Superior temporal gyrus (tissue), 1 donor: ENCODE results near the gene KISS1.
A peak's percentile ranks its signal among the peaks of the same experiment; 100 is the strongest.

Experiments used
- DNase-seq: peaks from one replicate; pipeline ENCODE4 v3.0.0-alpha.2; 2016; ENCODE audit errors: extremely low spot score

Gene KISS1

DNA sequence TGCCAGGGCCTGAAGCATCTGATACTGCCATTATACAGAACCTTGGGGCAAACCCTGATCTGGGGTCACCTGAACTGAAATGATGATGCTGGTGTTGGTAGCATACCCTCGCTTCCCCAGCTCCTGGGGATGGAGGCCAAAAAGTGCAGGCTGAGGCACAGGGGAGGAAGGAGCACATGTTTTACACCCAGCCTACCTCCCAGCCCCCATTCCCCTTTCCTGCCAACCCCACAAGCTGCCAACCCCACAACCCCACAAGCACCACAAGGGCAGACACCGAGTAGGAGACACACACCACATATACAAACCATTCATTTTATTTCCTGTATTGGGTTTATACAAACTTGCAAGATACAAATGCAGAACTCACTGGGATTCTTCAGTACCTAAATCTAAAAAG lies 22.3 kb upstream of the KISS1 start:
- no peak for DNase-seq

DNA sequence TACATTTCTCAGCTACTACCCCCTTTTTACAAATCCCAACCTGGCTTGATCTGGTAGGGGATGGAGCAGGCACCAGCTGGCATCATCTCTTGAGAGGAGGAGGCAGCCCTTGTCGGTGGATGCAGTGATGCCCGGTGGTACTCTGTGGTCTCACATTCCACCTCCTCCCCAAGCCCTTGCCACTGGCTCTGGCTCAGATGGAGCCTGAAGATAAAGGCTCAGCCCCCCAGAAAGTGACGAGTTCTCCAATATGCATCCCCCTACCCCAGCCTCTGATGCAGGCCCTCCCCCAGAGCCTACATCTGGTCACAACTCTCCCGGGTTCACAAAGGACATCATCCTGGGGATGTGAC lies 21.3 kb upstream of the KISS1 start:
- DNase-seq, result no peak

DNA sequence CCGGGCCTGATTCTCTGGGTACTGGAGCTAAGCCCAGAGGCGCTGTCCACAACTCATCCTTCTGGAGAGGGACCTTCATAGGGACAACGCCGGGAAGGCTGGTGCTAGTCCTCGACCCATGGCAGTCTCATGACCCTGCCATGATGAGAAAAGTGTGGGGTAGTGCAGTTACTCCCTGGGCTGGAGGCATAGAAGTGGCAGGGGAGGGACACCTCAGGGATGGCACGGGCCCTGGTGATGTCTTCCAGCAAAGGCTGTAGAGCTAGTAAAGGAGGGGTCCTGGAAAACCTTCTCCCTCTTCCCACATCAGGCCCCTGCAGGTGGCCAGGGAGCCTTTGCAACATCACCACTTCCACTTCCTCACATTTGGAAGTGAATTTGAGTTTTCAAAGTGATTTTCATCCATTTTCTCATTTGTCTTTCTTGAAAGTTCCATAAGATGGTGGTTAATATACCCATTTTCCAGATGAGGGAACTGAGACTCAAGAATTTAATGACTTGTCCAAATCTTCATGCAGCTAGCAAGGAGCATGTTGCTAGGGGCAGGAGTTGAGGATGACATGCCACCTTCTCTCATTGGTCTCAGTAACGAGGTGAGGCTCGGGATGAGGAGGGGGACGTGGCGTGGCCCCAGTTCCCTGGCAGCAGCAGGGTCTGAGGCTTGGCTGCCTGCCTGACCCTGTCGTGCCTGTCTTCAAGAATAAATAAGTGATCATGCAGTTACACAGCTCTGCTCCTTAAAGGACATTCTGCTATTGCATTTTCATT lies 20.8 kb upstream of the KISS1 start:
- DNase-seq, result no peak

DNA sequence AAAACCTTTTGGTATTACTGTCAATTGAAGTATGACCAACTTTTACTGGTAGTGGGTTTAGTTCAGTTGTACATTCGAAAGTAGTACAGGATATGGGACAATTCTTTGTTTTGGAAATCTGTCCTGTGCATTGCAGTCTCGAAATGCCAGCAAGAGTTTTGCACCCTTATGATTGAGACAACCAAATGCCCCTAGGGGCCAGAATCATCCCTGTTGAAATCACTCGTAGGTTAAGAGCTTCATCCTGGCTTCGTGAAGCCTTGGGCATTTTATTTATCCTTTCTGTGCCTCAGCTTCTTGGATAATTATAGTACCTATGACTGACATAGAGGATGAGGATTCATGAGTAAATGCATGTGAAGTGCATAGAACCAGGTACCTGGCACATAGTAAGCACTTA lies 19.9 kb upstream of the KISS1 start:
- DNase-seq, result no peak

DNA sequence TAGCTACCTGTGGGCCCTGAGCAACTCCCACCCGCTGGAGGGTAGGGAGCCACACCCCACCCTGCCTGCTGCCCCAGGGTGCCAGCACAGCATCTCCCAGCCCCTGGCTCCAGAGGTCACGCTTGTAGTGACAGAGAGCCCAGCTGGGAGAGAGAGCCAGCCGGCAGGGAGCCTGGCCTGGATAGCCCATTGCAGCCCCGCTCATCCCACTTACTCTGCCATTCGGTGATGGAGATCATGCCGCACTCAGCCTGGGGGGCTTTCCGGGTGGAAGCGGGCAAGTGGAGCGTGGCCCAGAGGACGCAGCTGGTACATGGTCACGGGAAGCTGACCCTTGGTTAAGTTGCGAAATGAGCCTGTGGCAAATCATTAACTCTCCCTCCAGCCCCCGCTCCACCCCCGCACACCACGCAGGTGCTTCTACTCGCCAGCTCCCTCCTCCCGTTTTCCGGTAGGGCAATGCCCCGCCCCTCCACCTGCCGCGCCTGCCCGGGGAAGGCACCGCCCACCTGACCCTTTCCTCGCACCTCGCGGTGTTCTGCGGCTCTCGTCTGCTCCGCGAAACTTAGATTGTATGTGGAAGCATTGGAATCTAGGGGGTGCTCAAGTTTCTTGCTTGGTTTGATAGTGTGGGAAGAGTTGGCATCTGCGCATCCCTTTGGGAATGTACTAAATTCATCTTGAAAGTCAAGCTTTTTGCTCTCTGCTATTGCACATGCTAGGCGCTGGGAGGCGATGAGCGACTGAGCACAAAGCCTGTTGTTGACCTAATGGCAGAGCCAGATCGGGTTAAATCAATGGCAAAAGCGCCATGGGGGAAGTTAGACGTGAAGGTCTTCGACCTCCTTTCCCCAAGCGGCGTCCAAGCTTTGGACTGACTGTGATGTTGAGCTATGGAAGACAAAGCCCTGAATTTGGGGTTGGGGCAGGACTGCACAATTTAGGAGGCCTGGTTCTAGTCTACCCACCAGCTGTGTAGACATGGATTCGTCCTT lies 17.7 kb upstream of the KISS1 start, which contains the start of gene GOLT1A:
TSS of gene GOLT1A (minus strand) at position 321 of the 995 bp plus-strand sequence. CDS start at position 239, 82 bp downstream.
- DNase-seq, result peak; percentile 83

DNA sequence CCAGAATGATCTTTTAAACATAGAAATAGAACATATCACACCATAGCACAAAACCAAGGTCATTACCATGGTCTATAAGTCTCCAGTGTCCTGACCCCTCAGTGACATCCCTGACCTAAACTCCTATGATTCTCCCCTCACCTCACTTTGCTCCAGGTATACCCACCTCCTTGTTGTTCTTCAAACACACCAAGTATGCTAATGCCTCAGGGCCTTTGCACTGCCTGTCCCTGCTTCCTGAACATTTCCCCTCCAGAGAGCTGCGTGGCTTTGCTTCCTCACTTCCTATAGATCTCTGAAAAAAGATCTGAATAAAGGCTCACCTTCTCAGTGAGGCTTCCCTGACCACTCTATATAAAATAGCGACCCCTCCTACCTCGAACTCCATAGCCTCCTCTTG lies 16.4 kb upstream of the KISS1 start:
- no peak for DNase-seq

DNA sequence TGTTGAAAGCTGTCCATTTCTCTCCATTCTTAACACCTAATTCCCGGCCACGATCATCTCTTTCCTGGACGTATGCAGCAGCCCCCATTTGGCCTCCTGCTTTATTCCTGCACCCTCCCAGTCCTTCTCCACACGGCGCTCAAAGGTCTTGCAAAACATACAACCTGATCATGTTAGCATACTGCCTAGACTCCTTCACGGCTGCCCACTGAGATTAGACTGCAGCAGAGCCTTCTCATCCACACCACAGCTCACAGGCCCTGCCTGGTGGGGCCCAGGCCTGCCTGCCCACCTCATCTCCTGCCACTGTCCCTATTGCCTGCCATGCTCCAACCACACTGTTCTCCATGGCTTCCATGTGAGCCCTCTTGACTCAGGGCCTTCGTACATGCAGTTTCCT lies 14.8 kb upstream of the KISS1 start:
- no peak for DNase-seq

DNA sequence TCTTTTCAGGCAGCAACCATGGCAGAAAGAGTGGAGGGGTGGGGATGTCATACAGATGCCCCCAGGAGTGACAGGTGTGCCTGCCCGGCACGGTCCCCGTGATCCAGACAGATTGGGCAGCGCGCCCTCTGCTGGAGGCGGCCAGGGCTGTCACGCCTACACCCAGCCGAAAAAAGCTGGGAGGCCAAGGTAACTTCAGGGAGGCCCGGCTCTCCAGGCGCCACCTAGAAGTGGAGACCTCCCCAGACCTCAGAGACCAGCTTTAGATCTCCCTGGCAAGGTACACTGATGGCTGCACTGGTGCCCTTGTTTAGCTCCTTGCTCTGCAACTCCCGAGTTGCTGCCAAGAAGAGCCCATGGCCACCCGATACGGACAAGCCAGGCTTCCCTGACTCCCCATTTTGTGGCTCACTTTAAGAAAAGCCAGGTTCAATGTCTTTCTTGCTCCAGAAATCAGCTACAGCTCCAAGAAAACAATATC lies 10.9 kb upstream of the KISS1 start:
- peak; percentile 67 for DNase-seq

DNA sequence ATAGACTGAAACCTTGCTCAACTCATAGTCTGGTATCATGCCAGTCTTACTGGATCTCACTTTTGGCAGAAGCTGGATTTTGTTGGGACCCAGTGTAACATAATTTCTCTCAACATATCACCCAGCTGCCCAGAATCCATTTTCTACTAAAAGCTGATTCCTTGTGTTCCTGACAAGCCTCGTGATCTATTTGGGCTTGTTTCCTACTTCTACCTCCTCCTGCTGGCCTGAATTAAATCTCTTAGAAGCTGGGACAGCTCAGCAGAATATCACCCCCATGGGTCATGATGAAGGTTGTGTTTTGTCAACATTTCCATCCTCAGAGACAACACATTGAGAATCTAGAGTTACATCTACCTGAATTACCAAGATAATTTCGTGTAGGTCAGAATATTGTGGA lies 9.8 kb upstream of the KISS1 start:
- DNase-seq, result peak; percentile 38

DNA sequence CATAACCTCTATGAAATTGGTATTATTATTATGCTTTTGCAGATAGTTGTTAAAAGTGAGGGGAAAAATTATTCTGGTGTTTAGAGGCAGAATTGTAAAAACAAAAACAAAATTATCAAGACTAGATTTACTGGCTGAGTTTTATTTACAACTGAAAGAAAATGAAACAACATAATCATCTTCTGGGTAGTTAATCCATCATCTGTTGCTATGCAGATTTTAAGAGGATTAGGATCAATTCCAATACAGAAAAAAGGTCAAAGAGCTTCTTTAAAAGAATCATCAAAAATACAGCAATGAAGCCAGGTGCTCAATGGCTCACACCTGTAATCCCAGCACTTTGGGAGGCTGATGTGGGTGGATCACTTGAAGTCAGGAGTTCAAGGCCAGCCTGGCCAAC lies 9.2 kb upstream of the KISS1 start:
- no peak for DNase-seq

DNA sequence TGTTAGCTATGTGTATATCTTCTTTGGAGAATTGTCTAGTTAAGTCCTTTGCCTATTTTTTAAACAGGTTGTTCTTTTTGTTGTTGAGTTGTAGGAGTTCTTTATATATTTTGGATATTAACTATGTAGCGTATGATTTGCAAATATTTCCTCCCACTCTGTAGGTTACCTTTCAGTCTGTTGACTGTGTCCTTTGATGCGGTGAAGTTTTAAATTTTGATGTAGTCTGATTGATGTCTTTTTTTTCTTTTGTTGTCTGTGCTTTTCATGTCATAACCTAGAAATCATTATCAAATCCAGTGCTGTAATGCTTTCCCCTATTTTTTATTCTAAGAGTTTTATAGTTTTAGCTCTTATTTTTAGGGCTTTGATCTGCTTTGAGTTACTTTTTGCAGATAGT lies 8.7 kb upstream of the KISS1 start:
- DNase-seq, result no peak

DNA sequence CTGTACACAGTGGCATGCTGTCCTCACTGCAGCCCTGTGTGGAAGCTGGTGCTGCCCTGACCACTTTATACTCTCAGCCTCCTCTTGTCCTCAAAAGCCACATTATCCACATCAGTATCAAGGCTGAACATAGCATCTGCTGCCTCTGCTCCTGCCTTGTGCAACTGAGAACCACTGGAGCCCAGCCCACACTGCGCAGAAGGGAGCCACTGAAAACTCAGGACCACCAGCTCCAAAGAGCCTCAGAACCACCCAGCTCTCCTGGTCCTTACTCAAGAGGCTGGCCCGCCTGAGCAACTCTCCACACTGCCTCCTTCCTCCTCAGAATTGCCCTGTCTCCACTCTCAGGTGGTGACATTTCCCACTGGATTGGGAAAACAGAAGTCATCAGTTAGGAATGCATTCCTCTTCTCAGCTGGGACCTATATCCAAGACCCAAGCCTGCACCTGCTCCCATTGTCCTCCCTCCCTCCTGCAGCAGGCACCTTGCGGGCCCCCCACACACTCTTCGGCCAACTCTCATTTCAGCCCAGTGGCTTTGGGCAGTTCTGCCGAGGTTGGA lies 7.0 kb upstream of the KISS1 start:
- DNase-seq, result no peak

DNA sequence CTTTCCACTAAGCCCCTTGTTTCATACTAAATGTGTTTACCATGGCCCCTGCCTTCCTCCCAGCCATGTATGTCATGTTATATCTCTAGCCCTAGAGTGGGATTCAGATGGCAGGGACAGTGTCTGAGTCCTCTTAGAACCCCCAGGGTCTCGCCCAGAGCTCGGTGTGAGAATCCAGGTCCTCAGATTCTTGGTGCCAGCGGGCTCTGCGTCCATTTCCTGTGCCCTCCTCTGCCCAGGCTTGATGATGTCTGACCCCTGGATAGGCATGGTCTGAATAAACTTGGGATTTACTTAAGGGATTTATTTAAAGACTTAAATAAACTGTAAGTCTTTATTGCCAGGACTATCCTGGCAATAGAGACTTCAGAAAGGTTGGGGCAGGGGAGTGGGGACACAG lies 6.2 kb upstream of the KISS1 start:
- no peak for DNase-seq

DNA sequence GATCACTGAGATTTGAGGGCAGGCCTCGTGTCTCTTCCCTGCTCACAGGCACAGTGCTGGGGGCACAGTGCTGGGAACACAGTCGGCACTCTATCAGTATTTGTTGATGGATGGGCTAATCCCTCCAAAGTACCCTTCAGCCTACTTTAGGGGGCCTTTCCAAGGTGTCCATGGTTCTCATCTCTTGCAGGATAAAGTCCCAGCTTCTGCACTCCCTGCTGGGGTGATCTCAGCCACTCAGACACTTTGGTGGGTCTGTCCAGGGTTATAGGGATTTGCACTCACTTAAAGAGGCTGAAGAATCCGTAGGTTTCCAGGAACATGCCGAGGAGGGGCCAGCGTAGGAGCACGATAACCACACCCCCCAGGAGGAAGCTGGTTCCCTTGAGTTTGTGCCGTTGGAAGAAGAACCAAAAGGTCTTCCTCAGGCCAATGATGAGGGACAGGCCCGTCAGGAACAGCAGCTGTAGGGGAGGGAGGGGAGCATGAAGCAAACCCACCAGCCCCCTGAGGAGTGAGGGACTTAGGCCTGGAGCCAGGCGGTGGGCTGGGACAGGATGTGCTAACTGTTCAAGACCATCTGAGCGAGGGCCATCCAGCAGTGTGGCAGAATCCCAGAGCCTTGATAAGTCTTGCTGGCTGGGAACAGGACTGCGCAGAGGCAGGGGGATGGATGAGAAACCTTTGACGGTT lies 5.2 kb upstream of the KISS1 start:
- DNase-seq, result no peak

DNA sequence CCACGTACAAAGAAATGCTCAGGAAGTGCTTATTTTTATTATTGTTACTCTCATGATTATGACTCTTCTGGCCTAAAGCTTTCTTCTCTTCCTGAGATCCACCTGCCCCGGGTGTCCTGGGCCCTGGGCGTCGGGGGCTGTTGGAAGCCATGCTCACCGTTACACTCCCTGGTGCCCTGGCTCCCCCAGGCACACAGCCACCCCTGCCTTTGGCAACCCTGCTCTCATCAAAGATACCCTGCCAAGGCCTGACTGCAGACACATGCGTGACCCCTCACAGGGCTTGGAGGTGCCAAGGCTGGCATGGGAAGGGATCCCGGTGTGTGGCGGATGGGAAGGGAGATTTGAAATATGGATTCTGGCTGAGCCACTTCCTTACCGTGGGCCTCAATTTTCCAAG lies 3.3 kb upstream of the KISS1 start:
- no peak for DNase-seq

DNA sequence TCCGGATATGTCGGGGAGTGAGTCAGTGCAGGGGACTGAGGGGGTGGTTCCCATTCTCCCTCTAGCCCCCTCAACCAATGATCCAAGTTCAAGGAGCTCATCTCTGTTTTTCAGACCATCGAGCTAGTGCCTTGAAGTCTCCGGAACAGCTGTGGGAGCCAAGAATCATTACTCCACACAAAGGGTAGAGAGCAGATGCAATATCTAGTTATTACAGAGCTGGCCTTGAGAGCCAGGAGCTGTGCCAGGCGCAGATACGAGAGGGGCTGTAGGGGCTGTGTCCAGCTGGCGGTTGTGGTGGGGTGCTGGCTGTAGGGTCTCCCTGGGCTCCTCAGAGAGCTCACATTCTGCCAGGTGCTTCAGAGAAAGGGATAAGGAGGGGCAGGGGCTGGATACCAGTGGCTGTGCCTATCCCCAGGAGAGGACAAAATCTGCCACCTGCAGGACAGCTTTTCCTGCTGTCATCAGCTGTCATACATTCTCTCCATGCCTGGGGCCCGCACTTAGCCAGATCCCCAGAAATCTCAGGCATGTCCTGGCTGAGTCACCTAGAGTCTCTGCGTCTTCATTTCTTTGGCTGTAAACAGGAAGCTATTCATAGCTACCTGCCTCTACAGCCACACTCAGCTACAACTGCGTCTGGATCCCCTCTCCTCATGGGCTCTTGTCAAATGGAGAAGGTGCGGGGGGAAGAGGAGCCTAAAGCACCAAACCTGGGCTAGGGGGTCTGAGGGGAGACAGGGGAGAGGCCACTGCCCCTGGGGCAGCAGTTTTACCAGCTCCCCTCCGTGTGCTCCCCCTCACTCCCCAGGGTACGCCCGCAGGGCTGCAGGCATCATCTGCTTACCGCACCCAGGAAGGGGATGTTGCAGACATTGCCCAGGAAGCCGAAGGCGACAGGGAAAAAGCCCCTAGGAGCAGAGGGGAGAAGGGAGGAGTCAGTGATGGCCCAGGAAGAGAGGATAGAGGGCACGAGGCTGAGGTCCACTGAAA lies 2.4 kb upstream of the KISS1 start:
- DNase-seq, result peak; percentile 18

DNA sequence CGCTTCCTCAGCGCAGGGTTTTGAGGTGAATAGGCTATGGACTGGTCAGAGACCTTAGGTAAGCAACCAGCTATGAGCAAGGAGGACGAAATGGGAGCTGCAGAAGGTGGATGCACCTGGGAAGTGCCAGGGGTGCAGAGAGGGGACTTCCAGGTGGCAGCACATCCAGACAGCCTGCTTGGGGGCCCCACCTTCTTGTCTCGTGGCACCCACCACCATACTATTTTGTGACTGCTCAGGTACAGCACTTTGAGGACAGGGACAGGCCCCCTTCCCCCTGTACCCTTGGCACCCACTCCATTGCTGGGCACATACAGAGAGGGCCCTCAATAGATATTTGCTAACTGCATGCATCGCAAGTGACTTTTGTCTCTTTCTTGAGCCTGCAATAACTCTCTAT lies 777 bp upstream of the KISS1 start:
- DNase-seq, result no peak

DNA sequence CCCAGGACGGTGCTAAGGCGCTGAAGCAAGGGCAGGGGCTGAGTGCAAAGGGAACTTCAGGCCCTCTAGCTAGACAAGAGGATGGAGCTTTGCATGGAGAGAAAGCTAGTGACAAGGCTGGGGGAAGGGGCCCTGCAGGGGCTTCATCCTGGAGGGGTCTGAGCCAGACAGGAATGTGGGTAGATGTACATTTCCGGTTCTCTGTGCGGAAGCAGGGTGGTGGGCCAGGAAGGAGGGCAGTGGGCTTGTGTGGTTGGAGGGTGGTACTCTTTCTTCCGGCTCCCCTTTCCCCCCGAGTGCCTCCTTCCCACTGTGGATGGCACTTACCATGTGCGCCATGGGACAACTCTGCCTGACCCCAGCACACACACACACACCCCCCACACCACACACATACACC lies 1.5 kb downstream of the KISS1 start:
- no peak for DNase-seq

DNA sequence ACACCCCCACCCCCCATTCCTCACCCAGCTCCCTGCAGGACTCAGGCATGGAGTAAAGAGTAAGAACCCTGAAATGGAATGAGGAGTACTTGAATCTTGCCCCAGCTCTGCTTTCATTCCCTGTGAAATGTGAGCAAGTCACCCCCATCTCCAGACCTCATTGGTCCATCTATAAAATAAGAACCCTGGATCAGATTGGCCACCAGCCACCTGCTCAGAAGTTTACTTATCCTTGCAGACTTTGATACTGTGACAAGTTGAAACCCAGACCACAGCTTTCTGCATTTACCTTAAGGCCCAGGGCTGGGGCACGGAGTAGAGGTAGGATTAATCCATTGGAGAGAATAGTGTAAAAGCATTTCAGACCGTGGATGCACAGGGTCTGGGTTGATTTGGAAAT lies 2.2 kb downstream of the KISS1 start:
- DNase-seq, result no peak

DNA sequence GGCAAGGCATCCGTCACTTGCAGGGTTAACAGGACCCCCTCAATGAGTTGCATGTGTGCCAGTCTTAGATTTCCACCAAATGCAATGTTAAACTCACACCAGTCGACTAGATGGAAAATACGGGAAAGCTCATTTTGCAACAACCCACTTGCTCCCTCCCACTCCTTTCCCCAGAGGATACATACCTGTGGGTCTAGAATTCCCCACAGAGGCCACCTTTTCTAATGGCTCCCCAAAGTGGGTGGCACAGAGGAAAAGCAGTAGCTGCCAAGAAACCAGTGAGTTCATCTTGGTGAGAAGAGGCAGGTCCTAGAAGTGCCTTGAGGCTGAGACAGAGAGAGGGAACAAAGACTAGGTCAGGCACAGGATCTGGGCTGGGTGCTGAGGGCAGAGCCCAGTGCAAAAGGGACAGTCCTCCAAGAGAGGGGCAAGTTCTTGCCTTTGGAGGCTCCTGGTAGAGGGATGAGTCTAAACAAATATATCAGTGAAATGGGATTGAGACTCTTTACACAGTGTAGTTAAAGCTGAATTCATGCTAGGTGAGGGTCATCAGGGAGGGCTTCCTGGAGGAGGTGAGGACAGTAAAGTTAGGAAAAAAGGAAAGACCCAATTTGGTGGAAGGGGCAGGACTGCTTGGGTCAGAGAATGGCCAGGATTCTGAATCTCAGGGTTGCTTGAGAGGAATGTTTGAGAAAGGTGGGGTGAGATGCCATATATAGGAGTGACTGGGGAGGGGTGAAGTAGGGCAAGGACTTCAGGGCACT lies 3.5 kb downstream of the KISS1 start:
- no peak for DNase-seq
